PC-3 (cell line): Measurements from ENCODE around the gene CCR6.

Source experiments
- EZH2phosphoT487 ChIP-seq: fragments of 300-600 bp; sonication (generic); IDR thresholded peaks from 2 replicates; pipeline ENCODE4 v1.6.1; 2018; ENCODE audit warnings: mild to moderate bottlenecking, antibody characterized with exemption, low read length, borderline replicate concordance
- TF ChIP-seq, protein P1 (sequence below): fragments of 300-600 bp; sonication (generic); conservative IDR thresholded peaks from 2 replicates; pipeline ENCODE4 v1.5.1; 2017; ENCODE audit warnings: antibody characterized with exemption, low read depth, mild to moderate bottlenecking, low read length

DNA sequence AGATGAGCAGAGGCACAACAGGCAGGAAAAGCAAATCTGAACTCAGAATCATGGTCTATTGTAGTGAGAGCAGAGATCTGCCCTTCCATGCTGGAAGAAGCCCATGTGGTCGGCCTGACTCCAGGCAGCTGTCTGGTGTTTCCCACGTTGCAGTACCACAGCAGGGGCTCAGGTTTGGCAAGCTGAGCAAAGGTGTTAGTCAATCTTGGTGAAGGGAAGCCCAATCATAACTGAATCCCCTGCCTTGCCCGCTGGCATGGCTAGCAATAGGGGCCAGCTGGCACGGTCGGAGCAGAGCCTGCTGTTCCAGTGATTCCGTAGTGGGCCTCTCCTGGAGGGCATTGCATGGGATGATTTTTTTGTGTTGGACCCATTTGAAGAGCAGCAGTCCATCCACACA is 17.8 kb upstream of the CCR6 start:
- TF ChIP-seq, protein P1, sequence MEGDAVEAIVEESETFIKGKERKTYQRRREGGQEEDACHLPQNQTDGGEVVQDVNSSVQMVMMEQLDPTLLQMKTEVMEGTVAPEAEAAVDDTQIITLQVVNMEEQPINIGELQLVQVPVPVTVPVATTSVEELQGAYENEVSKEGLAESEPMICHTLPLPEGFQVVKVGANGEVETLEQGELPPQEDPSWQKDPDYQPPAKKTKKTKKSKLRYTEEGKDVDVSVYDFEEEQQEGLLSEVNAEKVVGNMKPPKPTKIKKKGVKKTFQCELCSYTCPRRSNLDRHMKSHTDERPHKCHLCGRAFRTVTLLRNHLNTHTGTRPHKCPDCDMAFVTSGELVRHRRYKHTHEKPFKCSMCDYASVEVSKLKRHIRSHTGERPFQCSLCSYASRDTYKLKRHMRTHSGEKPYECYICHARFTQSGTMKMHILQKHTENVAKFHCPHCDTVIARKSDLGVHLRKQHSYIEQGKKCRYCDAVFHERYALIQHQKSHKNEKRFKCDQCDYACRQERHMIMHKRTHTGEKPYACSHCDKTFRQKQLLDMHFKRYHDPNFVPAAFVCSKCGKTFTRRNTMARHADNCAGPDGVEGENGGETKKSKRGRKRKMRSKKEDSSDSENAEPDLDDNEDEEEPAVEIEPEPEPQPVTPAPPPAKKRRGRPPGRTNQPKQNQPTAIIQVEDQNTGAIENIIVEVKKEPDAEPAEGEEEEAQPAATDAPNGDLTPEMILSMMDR, result no peak
- no peak for TF ChIP-seq EZH2phosphoT487
